Renal pelvis (tissue), 4 donors: ENCODE measurements around the gene BFSP1. TPM values are rescaled to one million over a fixed set of nuclear protein-coding genes. Genes with fewer than 3 reads are reported as not detected.

Experiments
- DNase-seq: peaks from one replicate; pipeline ENCODE4 v3.0.0-alpha.2; 2013
- polyA plus RNA-seq, 3 donors: library from polyadenylated mRNA; unstranded; fragments of 120-200 nt; gene quantifications; one replicate each; pipeline ENCODE4 v1.2.1, GENCODE V29; 2013; ENCODE audit not compliant: insufficient read length in 3 of 3

The BFSP1 gene
- polyA plus RNA-seq, 3 donors, result 3.3 to 4.2 (median 4.1) TPM

DNA sequence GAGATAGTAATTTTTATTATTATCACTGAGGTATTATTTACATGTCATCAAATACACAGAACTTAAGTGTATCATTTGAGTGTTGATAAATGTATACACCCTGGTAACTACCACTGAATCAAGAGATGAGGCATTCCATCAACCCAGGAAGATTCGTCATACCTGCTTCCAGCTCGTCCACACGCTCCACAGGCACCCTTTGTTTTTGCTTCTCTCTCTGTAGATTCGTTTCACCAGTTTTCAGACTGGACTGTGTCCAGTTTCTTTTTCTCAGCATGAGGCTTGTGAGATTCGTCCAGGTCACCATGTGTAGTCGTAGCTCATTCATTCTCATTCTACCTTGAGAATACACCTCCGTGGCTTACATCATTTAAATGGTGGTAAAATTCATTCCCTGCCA, 64.5 kb downstream of the BFSP1 start:
- no peak for DNase-seq

- DNase-seq, result no peak
Observed at GRCh38 chr20:17465236-17465635, 65.9 kb downstream of the BFSP1 start.

DNA sequence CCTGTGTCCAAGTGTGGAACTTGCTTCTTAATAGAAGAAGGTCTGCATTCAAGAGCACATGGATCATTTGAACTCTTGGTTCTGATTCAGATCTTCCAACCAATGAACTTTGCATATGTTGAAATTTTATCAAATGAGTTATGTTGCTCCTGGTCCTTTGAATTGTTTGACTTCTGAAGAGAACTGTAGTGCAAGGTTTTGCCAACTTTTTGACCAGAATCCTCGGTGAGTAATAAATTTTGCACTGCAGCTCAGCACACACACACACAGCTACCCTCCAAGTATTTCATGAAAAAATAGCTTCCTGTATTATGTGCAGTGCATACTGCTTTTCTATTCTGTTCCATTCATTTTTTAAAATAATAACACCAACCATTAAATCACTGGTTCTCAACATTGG, 67.5 kb downstream of the BFSP1 start:
- DNase-seq, result no peak

DNA sequence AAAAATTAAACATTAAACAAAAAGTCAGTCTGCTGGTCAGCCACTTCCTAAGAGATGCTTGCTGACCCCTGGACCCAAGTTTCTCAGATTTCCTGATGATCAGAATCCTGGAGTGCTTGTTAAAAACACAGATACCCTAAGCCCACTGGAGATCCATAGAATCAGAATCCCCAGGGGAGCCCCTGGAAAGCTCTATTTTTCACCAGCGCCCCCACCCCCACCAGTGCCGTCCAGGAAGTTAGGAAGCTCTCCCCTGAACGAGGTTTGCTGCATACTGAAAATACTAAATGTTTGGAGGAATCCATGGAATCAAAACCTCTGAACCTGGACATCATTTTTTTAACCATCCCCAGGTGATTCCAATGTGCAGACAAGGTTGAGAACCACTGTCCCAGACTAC, 69.2 kb downstream of the BFSP1 start:
- DNase-seq, result no peak

DNA sequence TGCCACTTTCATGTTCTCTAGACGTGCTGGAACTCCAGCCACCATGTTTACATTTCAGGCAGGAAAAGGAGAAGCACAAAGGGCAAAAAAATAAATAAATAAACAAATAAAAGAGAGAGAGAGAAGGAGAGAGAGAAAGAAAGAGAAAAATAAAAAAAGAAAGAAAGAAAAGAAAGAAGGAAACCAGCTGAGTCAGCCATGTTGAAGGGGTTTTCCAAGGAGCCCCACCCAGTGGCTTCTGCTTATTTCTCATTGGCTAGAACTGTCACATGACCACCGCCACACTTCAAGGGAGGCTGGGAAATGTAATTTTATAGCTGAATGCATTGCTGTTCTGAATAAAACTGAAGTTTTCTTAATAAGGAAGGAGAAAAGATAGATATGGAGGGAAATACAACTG, 71.1 kb downstream of the BFSP1 start:
- no peak for DNase-seq

DNA sequence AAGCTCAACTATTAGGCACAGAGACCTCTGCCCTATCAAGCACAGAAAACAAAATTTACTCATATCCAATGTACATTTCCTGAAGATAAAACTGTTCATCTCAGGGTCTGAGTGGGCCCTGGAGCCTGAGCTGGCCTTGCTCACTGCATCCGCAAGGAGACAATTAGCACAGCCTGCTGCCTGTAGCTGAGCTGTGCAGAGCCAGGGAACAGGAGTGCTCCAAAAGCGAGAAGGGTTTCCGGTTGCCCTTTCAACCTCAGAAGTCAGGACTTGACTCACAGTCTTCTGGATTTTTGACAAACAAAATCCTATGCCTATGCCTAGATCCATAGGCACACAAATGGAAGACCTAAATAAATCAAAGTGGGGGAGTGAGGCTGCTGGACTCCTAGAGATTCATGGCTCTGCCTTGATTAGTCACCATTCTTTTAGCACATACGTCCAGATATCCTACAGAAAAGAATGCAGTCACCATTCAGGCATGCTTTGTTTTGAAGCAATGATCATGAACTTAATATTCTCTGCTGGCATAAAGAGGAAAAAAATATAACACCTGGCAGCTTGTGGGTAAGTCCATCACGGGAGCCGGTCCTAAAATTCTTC, 73.5 kb downstream of the BFSP1 start:
- no peak for DNase-seq

DNA sequence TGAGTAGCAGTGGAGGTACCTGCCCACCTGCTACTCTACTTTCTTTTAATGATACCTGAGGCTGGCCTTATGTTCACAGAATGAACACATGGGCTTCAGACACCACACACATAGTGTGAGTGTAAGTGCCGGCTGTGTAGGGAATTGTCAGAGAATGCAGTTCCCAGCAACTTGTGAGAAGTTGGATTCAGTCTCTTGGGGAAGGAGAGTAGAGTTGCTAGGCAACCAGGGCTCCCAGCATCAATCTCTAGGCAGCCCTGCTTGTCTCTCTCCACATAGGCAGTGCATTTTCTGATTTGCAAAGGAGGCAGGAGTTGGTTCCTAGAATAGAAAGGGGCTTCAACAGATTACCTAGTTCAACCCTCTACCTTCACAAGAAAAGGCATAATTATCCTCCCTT, 74.1 kb downstream of the BFSP1 start:
- DNase-seq, result no peak

GRCh38 chr20:17456279-17456678, 74.9 kb downstream of the BFSP1 start:
- DNase-seq, result no peak

DNA sequence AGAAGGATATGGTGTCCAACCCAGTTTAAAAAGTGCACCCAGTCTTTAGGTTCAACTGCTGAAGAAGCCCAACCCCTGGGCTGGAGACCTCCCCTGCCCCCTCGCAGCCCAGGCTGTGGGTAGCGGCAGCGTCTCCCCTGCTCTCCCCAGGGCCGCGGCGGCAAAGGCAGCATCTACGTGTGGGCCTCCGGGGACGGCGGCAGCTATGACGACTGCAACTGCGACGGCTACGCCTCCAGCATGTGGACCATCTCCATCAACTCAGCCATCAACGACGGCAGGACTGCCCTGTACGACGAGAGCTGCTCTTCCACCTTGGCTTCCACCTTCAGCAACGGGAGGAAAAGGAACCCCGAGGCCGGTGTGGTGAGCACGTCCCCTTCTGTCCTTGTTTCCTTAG, 77.6 kb downstream of the BFSP1 start:
- no peak for DNase-seq

GRCh38 chr20:17452441-17452840, 78.7 kb downstream of the BFSP1 start:
- no peak for DNase-seq

- no peak for DNase-seq
Observed at GRCh38 chr20:17449031-17449430, 82.1 kb downstream of the BFSP1 start.

GRCh38 chr20:17448071-17448470, 83.1 kb downstream of the BFSP1 start:
- no peak for DNase-seq

GRCh38 chr20:17446171-17446570, 85.0 kb downstream of the BFSP1 start:
- DNase-seq, result no peak

DNA sequence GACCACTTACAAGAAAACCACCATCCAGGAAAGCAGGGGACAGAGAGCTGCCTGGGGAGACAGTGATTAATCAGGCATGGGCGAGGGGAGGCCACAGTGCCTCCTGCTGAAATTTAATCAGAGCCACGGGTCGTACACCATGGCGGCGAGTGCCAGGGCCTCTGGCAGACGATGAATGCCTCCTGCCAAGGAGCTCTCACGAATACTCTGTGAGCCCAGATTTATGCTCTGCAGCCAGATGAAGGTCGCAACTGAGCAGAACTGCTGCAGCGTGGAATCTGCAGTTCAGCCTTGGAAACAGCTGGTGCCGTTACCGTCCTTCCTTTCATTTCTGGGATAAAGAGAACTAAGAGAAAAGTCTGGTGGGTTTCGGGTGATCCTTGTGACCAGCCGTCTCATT, 85.6 kb downstream of the BFSP1 start:
- peak; percentile 23 for DNase-seq

- DNase-seq, result no peak
Observed at GRCh38 chr20:17444091-17444490, 87.1 kb downstream of the BFSP1 start.

Other genes starting within 250 kb of the BFSP1 start
- gene DSTN, start 38.7 kb upstream of the BFSP1 start, polyA plus RNA-seq, result 100 to 1,000 TPM; 318 to 374 (median 354) TPM
- 100 to 1,000 TPM; 108 to 143 (median 115) TPM for gene RRBP1, start 150.9 kb upstream of the BFSP1 start, polyA plus RNA-seq
- not detected for gene BANF2, start 168.6 kb upstream of the BFSP1 start, polyA plus RNA-seq